Keratinocyte (primary cell): ENCODE results near the gene CHL1.

ENCODE experiments used
- EZH2 ChIP-seq: IDR thresholded peaks from one replicate; pipeline ENCODE4 v1.6.1; 2012; ENCODE audit warnings: inconsistent platforms, mild to moderate bottlenecking, low read length, moderate library complexity
- TF ChIP-seq, protein P1 (sequence below), 3 experiments: IDR thresholded peaks in 1 of 3; conservative IDR thresholded peaks in 1 of 3; optimal IDR thresholded peaks in 1 of 3; 2 replicates in 2 of 3; 3 replicates in 1 of 3; pipeline versions ENCODE3 to v1.5.1; 2011; ENCODE audit warnings: low read length in 3 of 3, mild to moderate bottlenecking in 3 of 3, moderate library complexity in 2 of 3, control low read depth in 1 of 3, inconsistent platforms in 1 of 3; ENCODE audit not compliant: insufficient read depth in 2 of 3; ENCODE audit errors: extremely low read depth in 1 of 3

DNA sequence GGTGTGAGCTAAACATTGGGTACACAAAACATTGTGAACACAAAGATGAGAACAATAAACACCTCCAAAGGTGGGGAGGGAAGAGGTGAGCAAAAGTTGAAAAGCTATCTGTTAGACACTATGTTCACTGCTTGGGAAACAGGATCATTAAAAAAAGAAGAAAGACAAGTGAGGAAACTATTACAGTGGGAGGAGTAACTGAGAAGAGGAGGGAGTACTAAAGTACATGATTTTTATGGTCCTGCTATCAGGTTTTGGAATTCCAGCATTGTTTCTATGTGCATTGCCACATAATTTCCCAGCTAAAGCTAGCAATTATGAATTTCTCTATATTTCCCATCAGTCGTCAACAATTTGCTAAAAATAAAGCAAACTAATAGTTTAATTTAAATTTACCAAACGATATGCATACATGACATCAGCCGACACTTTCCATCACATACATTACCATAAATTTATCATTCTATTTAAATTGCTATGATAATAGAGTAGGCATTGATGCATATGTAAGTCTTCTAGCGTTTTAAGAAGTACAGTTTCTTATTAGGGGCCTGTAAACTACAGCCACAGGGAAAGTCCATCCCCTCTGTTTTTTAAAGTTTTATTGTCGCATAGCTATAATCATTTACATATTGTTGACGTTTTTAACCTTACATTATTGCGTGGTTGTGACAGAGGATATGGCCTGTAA lies 221.8 kb downstream of the CHL1 start:
- TF ChIP-seq EZH2 = no peak
- TF ChIP-seq, protein P1, sequence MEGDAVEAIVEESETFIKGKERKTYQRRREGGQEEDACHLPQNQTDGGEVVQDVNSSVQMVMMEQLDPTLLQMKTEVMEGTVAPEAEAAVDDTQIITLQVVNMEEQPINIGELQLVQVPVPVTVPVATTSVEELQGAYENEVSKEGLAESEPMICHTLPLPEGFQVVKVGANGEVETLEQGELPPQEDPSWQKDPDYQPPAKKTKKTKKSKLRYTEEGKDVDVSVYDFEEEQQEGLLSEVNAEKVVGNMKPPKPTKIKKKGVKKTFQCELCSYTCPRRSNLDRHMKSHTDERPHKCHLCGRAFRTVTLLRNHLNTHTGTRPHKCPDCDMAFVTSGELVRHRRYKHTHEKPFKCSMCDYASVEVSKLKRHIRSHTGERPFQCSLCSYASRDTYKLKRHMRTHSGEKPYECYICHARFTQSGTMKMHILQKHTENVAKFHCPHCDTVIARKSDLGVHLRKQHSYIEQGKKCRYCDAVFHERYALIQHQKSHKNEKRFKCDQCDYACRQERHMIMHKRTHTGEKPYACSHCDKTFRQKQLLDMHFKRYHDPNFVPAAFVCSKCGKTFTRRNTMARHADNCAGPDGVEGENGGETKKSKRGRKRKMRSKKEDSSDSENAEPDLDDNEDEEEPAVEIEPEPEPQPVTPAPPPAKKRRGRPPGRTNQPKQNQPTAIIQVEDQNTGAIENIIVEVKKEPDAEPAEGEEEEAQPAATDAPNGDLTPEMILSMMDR (optimal IDR thresholded peaks at IDR 0.05 in 1 of 3, IDR thresholded peaks at IDR 0.05 in 1 of 3, conservative IDR thresholded peaks at IDR 0.05 in 1 of 3; ENCODE audit: extremely low read depth in 1 of 3, insufficient read depth in 2 of 3, low read length in 3 of 3) = no peak
